ENCODE data around the gene CHST15.
"Not testable (repeated sequence)": the region's sequence is repeated elsewhere in the genome, so short reads cannot be mapped to it uniquely, and the experiment has no call there.

Gene CHST15

DNA sequence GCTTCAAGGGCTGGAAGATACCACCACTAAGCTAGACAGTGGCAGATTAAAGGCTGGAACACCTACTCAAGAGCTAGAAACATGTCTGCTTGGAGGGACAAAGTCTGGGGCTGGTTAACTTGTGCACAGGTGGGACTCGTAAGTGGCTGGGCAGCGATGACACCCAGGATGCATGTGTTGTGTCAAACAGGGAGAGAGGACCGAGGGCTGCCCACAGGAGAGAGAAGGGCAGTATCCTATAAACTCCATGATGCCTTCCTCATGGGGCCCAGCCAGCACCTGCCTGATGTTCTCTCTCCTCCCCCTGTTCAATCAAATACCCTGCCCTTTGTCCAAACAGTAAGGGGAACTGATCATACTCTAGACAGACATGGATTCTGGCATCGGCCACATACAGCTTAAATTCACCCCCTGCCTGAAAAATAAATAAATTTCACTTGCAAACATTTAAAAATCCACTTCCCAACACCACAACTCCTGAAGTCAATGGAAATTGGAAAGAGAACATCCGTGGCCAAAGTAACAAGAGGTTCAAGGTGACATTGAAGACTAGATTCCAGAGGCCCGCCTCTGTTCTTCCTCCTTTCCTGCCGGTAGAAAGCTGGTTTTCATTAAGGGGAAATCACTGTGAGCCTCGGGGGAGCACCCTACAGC lies 50.6 kb downstream of the CHST15 start:
- DNase-seq: no peak

DNA sequence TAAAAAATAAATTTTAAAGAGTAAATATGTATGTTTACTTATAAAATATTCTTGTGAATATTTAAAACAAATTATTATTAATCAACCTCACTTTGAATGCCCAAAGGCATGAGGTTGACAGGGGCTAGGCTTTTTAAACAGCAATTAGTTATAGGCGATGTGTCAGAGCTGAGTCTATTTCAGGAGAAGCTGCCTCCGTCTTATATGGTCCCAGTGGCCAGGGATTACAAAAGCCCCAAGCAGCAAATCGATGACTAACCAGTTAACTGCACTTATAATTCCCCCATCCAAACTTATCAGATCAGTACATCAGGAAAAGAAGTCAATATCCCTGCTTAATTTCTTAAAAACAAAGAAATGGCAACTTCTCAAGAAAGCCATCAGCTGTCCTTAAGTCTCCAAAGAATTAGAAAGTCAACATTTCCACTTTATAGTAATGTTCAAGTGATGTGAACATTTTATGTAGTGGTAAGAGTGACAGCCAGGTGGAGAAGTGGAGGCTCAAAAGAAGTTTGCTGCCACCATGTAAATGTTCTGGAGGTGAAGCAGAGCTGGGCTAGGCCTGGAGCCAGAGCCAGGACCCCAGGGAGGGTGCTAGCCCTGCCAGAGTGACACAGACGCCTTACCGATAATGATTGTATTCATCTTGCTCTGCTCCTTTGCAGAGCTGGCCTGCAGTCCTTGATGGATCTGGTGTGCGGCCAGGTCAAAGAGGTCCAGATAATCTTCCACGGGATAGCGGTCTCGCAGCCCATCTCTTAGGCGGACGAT lies 51.5 kb downstream of the CHST15 start:
- DNase-seq: no peak

DNA sequence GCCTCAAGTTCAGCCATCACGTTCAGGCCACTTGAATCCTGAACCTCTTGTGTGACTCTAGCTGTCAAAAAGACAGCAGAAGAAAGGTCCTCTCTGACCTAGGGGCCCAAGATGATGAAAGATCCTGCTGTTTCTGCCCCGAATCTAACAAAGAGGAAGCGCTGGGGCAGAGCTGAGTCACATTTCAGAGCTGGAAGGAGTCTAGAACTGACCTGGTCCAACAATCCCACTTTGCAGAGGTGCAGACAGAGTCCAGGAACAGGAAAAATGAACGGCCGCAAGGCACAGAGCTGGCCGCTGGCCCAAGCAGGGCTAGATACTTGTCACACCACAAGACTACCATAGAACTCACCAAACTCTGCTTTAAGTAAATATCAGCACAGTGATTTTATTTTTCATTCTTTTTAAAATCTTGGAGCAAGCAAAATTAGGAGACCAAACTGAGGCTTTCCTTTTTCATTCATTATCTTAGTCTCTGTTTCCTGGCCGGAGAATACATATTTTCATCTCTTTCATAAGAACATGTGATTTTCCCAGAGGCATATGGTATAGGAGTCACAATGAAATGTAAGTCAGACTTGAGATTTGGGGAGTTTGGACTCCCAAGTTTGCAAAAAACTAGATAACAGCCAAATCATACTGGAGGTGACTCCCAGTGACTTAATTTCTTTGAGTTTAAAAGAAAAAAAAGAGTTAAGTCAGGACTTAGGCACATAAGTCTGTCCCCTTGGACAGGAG lies 52.8 kb downstream of the CHST15 start:
- DNase-seq: no peak

DNA sequence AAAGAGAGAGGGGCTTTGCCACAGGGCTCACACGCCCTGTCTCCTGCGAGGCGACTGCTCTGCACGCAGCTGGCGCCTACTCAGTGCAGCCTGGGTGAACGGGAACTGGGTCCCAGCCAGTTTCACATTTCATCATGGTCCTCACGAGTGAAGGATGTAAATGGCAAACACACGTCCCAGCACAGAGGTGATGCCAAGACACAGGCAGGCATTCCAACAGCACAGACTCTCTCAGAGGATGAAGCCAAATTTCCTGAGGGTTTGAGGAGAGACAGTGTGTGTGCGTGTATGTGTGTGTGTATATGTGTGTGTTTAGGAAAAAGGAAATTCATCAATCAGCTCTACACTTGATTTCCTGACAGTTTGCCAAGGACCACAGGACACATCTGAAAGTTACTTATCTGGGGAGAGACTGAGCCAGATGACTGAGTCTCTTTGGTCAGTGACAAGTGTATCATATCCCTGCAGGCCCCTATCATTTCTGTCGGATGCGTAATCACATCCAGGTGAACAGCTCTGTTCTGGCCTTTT lies 53.9 kb downstream of the CHST15 start:
- no peak for DNase-seq

DNA sequence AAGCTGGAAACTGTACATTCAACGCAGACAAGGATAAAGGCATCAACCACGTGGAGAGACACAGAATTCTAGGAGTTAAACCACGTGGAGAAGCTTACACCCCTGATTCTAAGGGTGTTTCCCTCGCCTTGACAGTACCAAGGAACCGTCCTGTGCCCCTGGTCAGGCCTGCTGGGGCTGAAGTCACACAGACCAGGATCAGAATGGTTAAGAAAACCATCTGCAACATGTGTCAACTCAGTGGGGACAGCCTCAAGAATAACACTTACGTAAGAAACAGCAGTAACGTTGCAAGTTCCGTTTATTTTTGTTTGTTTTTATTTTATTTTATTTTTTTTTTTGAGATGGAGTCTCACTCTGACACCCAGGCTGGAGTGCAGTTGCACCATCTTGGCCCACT lies 55.6 kb downstream of the CHST15 start:
- DNase-seq: no peak

DNA sequence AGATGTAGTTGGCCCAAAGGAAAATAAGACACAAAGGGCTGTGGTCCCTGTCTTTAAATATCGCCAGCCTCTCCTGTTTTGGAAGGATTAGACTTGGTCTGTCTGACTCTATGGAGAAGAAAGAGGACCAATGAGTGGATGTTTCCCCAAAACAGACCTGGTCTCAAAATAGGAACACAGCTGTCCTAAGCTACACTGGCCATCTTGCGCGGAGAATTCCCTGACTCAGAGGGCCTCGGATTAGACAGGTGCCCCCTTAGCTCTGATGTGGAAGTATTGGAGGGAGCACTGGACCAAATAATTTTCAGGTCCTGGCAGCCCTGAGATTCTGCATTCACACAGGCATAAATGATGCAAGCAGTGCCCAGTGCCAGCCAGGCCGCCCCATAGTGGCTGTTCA lies 56.1 kb downstream of the CHST15 start:
- no peak for DNase-seq

DNA sequence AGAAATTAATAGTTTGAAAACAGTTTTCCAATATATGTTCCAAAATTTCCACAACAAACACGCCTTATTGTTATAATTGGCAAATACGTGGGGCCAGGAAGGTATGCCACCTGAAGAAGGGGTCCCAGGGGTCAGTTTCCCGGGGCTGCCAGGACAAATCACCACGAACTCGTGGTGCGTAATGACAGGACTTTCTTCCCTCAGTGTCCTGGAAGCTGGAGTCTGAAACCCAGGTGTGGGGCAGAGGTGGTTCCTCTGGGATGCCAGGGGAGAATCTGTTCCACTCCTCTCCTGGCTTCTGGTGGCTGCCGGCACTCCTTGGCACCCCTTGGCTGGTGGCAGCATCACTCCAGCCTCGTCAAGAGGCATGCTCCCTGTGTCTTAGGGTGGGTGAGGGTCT lies 56.7 kb downstream of the CHST15 start:
- DNase-seq: no peak

DNA sequence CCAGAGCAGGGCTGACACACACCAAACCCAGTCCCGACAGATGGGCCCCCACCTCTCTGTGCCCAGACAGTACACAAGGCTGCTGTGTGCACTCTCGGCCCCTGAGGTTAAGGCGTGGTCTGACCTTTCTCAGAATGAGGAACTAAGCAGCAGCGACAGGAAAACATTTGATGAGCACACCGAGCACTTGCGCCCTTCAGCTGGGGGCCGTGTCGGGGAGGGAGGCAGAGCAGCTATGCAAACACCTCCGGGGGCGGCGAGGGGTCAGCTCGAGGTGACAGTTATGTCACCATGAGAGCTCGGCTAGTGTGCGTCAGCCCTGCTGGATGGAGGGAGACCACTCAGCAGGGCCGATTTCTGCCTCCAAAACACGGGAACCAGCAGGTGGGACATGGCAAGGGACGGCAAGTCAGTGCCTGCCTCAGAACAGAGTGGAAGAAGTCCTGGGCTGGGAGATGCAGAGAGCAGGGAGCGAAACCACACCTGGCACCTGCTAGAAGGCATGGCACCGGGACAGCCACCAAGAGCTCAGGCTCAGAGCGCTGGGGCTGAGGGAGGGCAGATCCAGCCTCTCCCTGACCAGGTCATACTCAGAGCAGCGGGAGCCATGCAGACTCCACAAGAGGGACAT lies 57.4 kb downstream of the CHST15 start:
- no peak for DNase-seq

DNA sequence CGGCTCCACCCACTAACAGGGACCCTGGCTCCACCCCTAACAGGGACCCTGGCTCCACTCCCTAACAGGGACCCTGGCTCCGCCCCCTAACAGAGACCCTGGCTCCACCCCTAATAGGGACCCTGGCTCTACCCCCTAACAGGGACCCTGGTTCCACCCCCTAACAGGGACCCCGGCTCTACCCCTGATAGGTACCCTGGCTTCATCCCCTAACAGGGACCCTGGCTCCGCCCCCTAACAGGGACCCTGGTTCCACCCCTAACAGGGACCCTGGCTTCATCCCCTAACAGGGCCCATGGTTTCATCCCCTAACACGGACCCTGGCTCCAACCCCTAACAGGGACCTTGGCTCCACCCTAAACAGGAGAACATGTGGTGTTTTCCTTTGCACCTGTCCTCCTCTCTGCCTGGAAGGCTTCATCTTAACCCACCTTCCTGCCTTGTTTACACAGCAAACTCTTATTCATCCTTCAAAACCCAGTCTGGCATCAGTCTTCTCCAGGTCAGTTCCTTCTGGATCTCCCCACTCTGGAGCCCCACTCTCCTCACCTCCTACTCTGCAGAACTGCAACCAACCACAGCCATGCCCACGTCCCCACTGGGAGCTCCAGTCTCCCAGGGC lies 58.0 kb downstream of the CHST15 start:
- no peak for DNase-seq

DNA sequence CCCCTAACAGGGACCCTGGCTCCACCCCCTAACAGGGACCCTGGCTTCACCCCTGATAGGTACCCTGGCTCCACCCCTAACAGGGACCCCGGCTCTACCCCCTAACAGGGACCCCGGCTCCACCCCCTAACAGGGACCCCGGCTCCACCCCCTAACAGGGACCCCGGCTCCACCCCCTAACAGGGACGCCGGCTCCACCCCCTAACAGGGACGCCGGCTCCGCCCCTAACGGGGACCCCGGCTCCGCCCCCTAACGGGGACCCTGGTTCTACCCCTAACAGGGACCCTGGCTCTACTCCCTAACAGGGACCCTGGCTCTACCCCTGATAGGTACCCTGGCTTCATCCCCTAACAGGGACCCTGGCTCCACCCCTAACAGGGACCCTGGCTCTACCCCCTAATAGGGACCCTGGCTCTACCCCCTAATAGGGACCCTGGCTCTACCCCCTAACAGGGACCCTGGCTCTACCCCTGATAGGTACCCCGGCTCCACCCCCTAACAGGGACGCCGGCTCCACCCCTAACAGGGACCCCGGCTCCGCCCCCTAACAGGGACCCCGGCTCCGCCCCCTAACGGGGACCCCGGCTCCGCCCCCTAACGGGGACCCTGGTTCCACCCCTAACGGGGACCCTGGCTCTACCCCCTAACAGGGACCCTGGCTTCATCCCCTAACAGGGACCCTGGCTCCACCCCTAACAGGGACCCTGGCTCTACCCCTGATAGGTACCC lies 58.7 kb downstream of the CHST15 start:
- DNase-seq: not testable (repeated sequence)

DNA sequence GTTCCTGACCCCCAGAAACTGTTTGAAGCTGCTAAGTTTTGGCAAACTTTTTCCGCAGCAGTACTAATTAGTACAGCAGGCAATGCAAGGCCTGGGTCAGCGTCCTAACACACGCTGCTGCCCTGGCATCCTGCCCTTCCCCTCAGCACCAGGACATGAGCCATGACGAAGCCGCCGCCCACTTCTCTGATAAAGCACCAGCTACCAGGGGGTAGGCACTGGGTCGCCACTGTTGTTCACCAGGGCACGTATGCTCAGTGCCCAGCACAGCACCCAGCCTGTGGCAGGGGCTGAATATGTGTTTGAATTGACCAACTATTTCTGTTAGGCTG lies 59.5 kb downstream of the CHST15 start:
- no peak for DNase-seq

DNA sequence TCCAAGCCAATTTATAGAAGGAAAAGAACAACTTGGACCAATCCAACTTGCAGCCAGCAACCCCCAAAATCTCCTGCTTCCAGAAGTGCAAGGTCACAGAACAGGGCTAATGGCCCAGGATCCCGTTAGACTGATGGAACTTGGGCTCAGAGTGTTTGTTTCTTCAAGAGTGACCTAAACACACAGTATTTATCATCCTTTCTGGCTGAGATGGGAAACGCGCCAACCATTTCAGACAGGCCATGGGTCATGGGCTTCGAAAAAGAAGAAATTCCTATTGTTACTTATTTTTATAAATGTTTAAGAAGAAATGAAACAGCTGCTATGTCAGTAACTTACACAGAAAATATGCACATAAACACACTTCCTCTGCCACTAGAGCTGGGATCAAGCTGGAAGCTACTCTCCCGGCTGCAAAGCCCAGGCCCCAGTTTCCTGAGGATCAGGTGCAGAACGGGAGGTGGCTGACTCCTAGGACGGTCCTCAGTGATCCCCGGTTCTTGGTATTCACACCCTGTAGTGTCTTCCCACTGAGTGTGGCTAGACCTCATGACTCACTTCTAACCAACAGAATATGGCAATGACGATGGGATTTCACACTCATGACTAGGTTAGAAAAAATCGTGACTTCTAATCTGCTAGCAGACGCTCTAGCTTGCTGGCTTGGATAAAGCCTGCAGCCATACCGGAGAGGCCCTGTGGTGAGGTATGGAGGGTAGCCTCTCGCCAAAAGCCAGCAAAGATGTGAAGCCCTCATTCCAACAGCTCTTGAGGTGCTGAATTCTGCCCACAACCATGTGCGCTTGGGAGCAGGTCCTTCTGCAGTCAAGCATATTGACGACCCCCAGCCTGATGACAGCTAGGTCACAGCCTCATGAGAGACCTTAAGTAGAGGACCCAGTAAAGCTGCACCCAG lies 60.2 kb downstream of the CHST15 start:
- DNase-seq: no peak

DNA sequence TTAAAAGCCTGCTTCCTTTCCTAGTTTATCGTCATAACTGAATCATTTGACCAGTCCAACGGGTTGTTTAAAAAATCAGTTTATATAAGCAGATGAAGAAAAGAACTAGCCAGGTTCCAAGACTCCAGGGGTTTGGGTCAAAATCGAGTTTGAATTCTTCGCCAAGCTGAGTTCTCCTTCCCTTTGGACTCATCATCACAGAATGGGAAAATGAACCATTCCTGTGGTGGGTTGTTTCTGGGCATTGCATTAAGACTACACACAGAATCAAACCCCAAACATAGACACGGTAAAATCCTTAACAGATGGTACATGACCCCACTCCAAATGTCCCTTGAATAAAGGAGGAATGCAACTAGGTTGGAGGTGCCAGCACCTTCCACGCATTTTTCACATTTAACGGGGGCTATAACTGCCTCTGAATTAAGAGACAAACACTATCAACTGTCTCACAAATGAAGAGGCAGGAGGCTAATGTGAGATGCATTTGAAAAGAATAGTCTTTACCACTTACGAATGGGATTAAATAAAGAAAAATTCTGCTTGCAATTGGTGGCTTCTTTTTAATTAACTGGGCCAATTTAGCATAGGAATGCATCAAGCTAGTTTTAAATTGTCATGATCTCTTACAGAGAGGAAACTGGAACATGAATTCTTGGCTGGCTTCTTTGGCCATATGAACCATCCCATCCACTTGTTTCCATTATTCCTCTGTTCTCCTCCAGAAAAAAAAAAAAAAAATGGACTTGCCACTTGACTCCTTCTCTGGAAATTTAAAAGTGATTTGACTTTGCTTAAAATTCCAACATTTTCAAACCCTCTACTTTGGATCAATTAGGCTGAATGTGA lies 61.1 kb downstream of the CHST15 start:
- no peak for DNase-seq

DNA sequence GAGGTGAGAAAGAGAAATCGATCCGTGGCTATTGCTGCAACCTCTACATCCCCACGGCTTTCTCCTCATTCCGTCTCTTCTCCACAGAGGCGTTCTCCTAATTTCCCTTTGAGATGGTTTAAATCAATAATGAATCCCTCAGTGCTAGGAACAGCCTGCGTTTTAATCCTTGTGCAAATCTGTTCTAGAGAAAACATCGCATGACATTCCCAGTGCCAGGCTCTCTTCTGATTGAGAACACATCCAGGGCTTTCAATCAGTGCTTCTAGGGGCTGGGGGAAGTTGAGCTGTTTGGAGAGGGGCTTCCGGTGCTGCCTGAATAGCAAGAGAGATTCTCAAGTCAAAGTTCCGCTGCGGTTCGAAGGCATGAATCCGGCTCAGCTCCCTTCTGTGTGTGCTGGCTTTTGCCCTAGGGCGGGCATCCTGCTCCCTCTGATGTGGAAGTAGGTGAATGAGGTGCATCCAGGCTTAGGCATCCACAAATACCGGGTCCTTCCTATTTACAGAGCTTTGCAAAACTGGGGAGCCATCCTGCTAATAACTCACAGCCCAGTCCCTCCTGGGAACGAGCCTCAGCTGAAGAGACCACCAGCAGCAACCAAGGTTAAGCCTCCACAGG lies 62.8 kb downstream of the CHST15 start:
- DNase-seq: no peak

DNA sequence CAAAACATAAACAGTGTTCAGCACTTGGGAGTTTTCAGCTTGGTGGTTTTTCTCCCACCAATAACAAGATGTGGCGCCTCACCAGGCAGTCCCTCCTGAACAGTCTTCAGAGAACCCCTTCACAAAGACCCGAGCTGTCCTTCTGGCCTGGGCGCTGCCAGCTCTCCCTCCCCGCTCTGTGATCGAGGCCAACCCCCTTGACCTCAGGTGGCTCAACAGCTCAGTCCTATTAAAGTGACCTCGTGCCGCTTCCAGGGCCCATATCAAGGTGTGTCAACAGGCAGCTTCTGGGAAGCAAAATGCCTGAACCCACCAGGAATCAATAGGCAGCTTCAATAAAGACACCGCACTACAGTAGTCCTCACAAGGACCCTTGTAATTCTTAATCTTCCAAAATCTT lies 63.3 kb downstream of the CHST15 start:
- DNase-seq: no peak

DNA sequence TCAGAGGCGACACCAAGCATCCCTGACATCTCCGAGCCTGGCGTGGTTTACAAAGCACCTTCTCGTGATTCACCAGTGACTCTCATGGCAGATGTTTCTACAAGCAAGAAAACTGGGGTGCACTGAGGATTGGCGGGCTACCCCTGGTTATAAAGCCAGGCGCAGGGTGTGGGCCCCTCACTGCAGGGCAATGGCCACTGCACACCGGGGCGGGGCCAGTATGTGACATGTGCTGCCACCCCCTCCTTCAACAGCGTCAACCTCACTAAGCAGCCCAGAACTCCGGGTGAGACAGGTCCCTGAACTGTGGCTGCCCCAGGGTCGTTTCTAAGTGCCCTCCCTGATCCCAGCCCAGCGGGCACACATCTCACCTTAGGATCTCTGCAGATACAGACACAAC lies 63.8 kb downstream of the CHST15 start:
- no peak for DNase-seq

DNA sequence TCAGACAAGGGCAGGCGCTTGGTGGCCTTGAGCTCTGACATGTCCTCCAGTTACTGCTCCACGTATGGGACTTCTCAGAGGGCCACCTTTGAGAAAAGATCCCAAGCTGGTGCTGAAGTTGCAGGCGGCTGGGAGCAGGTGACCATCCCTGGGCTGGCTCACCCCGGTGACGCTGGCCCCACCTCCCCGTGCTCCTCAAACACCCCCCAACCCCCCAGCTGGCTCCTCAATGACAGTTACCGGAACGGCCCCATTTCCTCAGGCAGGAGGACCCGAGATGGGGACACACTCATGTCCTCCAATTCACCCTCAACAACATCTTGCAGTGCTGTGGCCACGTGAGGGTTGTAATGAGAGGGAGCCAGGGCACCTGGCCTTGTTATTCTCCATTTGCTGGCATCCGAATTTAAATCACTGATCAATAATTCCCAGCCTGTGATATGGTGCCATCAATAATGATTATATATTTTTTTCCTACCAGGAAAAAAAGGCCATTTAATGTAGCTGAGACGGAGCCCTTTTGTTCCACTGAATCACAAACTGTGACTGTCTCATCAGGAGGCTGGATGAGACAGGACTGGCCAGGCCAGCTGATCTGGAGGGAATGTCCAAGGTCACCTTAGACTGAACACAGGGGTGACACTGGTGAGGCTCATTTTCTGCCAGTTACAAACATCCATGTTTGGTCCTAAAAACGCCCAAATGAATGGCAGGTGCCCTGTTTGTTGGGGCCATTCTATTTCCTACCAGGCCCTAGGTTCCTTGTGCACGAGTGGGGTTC lies 64.5 kb downstream of the CHST15 start:
- DNase-seq: no peak

DNA sequence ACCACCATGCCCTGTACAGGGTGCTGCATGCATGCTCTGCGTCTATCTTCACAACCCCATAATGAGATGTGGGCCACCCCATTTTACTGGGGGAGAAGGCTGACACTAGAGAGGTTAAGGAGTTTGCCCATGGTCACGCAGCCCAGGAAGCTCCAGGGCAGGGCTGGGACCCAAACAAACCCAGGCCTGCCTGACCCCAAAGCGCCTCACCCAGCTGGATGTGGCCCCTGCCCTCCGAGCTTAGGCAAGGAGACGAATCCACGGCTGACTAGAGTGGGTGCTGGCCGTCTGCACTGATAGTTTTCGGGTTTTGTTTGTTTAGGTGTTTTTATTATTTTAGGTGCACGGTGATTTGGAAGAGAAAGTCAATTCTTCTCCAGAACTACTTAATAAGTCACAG lies 65.7 kb downstream of the CHST15 start:
- no peak for DNase-seq

All from NCI-H2081 (cell line).